ENCODE measurements around the gene CHRNB1.
"Not testable (repeated sequence)": the region's sequence is repeated elsewhere in the genome, so short reads cannot be mapped to it uniquely, and the experiment has no call there.

- TF ChIP-seq, protein P1, sequence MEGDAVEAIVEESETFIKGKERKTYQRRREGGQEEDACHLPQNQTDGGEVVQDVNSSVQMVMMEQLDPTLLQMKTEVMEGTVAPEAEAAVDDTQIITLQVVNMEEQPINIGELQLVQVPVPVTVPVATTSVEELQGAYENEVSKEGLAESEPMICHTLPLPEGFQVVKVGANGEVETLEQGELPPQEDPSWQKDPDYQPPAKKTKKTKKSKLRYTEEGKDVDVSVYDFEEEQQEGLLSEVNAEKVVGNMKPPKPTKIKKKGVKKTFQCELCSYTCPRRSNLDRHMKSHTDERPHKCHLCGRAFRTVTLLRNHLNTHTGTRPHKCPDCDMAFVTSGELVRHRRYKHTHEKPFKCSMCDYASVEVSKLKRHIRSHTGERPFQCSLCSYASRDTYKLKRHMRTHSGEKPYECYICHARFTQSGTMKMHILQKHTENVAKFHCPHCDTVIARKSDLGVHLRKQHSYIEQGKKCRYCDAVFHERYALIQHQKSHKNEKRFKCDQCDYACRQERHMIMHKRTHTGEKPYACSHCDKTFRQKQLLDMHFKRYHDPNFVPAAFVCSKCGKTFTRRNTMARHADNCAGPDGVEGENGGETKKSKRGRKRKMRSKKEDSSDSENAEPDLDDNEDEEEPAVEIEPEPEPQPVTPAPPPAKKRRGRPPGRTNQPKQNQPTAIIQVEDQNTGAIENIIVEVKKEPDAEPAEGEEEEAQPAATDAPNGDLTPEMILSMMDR (optimal IDR thresholded peaks at IDR 0.05 in 1 of 3, IDR thresholded peaks at IDR 0.05 in 1 of 3, conservative IDR thresholded peaks at IDR 0.05 in 1 of 3; ENCODE audit: extremely low read depth in 1 of 3, insufficient read depth in 2 of 3, low read length in 3 of 3), result not testable (repeated sequence)
- TF ChIP-seq EZH2 (IDR thresholded peaks at IDR 0.05; ENCODE audit: low read length), result not testable (repeated sequence)
Observed at GRCh38 chr17:7469843-7470242, 25.0 kb downstream of the CHRNB1 start.
